ENCODE data around the gene ARSG.
"Not testable (repeated sequence)": the region's sequence is repeated elsewhere in the genome, so short reads cannot be mapped to it uniquely, and the experiment has no call there.

ARSG gene

DNA sequence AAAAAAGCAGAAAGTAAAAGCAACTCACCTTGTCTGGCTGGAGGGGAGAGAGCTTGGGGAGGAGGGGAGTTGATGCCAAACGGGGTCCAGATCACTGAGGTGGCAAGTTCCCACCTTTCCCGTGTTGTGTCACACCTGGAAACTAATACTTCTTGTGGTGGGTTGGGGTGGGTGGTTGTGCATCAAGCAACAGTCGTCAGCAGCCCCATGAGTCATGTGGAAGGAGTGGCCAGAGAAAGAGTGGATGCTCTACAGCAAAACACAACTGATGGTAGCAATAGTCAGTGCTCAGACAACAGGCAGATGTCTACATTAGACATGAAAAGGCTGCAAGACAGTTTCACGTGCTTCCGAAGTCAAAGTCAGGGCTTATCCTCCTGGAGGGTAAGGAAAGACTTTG, 35.4 kb downstream of the ARSG start:
- TF ChIP-seq CTCF (conservative IDR thresholded peaks at IDR 0.05; ENCODE audit: low read length), result no peak
- DNase-seq (ENCODE audit: low read depth), result no peak
- H3K4me3 ChIP-seq (ENCODE audit: low read length), result no peak overlapping the region

GRCh38 chr17:68327823-68328557, 36.7 kb downstream of the ARSG start:
- H3K4me3 ChIP-seq (ENCODE audit: low read length), result no peak overlapping the region
- no peak for TF ChIP-seq CTCF (conservative IDR thresholded peaks at IDR 0.05; ENCODE audit: low read length)
- DNase-seq (ENCODE audit: low read depth), result no peak

GRCh38 chr17:68328676-68329075, 37.4 kb downstream of the ARSG start:
- H3K4me3 ChIP-seq (ENCODE audit: low read length), result no peak overlapping the region
- no peak for TF ChIP-seq CTCF (conservative IDR thresholded peaks at IDR 0.05; ENCODE audit: low read length)
- DNase-seq (ENCODE audit: low read depth), result no peak

- no peak overlapping the region for H3K4me3 ChIP-seq (ENCODE audit: low read length)
- no peak for DNase-seq (ENCODE audit: low read depth)
- TF ChIP-seq CTCF (conservative IDR thresholded peaks at IDR 0.05; ENCODE audit: low read length), result no peak
Observed at GRCh38 chr17:68329331-68329730, 38.0 kb downstream of the ARSG start.

- not testable (repeated sequence) for H3K4me3 ChIP-seq (ENCODE audit: low read length); DNase-seq (ENCODE audit: low read depth)
Observed at GRCh38 chr17:68331932-68332331, 40.6 kb downstream of the ARSG start.

- no peak for TF ChIP-seq CTCF (conservative IDR thresholded peaks at IDR 0.05; ENCODE audit: low read length)
Observed at GRCh38 chr17:68334393-68334792, 43.1 kb downstream of the ARSG start.

DNA sequence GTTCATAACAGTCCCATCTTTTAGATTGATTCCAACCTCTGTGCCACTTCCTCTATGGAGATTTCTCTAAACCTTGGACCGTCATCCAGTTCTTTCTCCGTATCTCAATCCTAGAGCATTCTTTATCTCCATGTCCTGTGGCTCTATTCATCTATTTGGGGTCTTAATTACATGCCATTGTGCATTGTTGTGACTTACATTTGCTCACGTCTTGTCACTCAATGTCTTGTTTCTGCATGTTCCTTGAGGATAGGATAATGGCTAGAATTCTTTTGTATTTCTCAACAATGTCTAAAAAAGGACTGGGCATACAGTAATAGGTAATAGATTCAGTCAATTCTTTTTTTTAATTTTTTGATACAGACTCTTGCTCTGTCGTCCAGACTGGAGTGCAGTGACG, 50.2 kb downstream of the ARSG start:
- no peak for TF ChIP-seq CTCF (conservative IDR thresholded peaks at IDR 0.05; ENCODE audit: low read length)
- DNase-seq (ENCODE audit: low read depth), result no peak
- H3K4me3 ChIP-seq (ENCODE audit: low read length), result no peak overlapping the region

More at GRCh38 chr17:68334393-68334792, 43.1 kb downstream of the ARSG start:
- no peak for DNase-seq (ENCODE audit: low read depth)
- H3K4me3 ChIP-seq (ENCODE audit: low read length), result no peak overlapping the region

Measured in AG10803 (cell line).